WTC11 (cell line): ENCODE results near the gene STX17. TPM values are rescaled to one million over a fixed set of nuclear protein-coding genes. Genes with fewer than 3 reads are reported as not detected.
A peak's percentile ranks its signal among the peaks of the same experiment; 100 is the strongest.

Experiments
- ATAC-seq: fragments of 200-7000 bp; cut with Tn5 transposase; 2 replicates; pipeline ENCODE4 v1.10.0; 2021; ENCODE audit warnings: mild to moderate bottlenecking, moderate library complexity
- CTCF ChIA-PET: fragments of 300-600 bp; sonication (Branson Sonifier 250); formaldehyde crosslinking; loops from one replicate; lab custom pipeline; 2021; ENCODE audit warnings: antibody characterized with exemption; lab: Charles Lee
- POLR2A ChIA-PET: fragments of 350-600 bp; sonication (Branson Sonifier 250); formaldehyde crosslinking; loops from one replicate; lab custom pipeline; 2021; ENCODE audit warnings: antibody characterized with exemption; lab: Charles Lee
- DNase-seq: peaks from one replicate; pipeline ENCODE4 v3.0.0; 2021; ENCODE audit warnings: low spot score
- H3K27ac Mint-ChIP-seq: 2 replicates; pipeline ENCODE4 v1.8.0; 2021; ENCODE audit warnings: mixed read lengths
- H3K27me3 Mint-ChIP-seq: 2 replicates; pipeline ENCODE4 v1.8.0; 2021; ENCODE audit warnings: low read depth, mild to moderate bottlenecking, moderate library complexity, mixed read lengths
- H3K36me3 Mint-ChIP-seq: 2 replicates; pipeline ENCODE4 v1.8.0; 2021; ENCODE audit warnings: mixed read lengths
- H3K4me1 Mint-ChIP-seq: 2 replicates; pipeline ENCODE4 v1.8.0; 2022; ENCODE audit warnings: mixed read lengths
- H3K4me3 Mint-ChIP-seq: 2 replicates; pipeline ENCODE4 v1.8.0; 2021; ENCODE audit warnings: mild to moderate bottlenecking, moderate library complexity, mixed read lengths
- H3K9me3 Mint-ChIP-seq: 2 replicates; pipeline ENCODE4 v1.8.0; 2021; ENCODE audit warnings: mixed read lengths
- ATF2 ChIP-seq: sonication (generic); formaldehyde crosslinking; IDR thresholded peaks from 2 replicates; pipeline ENCODE4 v1.8.1; 2022; ENCODE audit warnings: low read depth, missing genetic modification reagents, borderline replicate concordance
- GRHL2 ChIP-seq: fragments of 250-450 bp; sonication (Bioruptor Pico); IDR thresholded peaks from 2 replicates; pipeline ENCODE4 v1.8.0; 2022; ENCODE audit warnings: mild to moderate bottlenecking, moderate library complexity; ENCODE audit not compliant: insufficient replicate concordance, severe bottlenecking
- NFE2L1 ChIP-seq: sonication (generic); formaldehyde crosslinking; IDR thresholded peaks from 2 replicates; pipeline ENCODE4 v1.8.1; 2023; ENCODE audit warnings: missing genetic modification reagents
- NFYB ChIP-seq: sonication (generic); formaldehyde crosslinking; conservative IDR thresholded peaks from 2 replicates; pipeline ENCODE4 v1.8.0; 2022; ENCODE audit warnings: low read depth, missing genetic modification reagents
- PRRX2 ChIP-seq: fragments of 250-450 bp; sonication (Bioruptor Pico); IDR thresholded peaks from 2 replicates; pipeline ENCODE4 v1.8.0; 2021; ENCODE audit warnings: mild to moderate bottlenecking
- STAT6 ChIP-seq: sonication (generic); formaldehyde crosslinking; conservative IDR thresholded peaks from 2 replicates; pipeline ENCODE4 v1.8.1; 2023; ENCODE audit warnings: mild to moderate bottlenecking, low read depth, missing genetic modification reagents, moderate library complexity
- TEAD1 ChIP-seq: sonication (generic); formaldehyde crosslinking; IDR thresholded peaks from 2 replicates; pipeline ENCODE4 v1.8.0; 2022; ENCODE audit warnings: mild to moderate bottlenecking, missing genetic modification reagents
- ZNF281 ChIP-seq: sonication (generic); formaldehyde crosslinking; IDR thresholded peaks from 2 replicates; pipeline ENCODE4 v1.8.0; 2023; ENCODE audit warnings: mild to moderate bottlenecking, missing genetic modification reagents
- ZNF317 ChIP-seq: sonication (generic); formaldehyde crosslinking; IDR thresholded peaks from 2 replicates; pipeline ENCODE4 v1.8.1; 2023; ENCODE audit warnings: low read depth, mild to moderate bottlenecking, moderate library complexity, missing genetic modification reagents, borderline replicate concordance
- ZSCAN18 ChIP-seq: fragments of 250-450 bp; sonication (Bioruptor Pico); IDR thresholded peaks from 2 replicates; pipeline ENCODE4 v2.1.2; 2022; ENCODE audit warnings: mild to moderate bottlenecking, moderate library complexity
- total RNA-seq: library from RNA; stranded (reverse); gene quantifications from 3 replicates; pipeline ENCODE4 v1.2.3, GENCODE V29; 2021
- TF ChIP-seq, protein P1 (sequence below): sonication (generic); formaldehyde crosslinking; IDR thresholded peaks from 2 replicates; pipeline ENCODE4 v1.8.1; 2023; ENCODE audit warnings: mild to moderate bottlenecking, missing genetic modification reagents
- TF ChIP-seq, protein P2 (sequence below): sonication (generic); formaldehyde crosslinking; IDR thresholded peaks from 2 replicates; pipeline ENCODE4 v1.8.1; 2022; ENCODE audit warnings: mild to moderate bottlenecking, moderate library complexity, missing genetic modification reagents
- TF ChIP-seq, protein P3 (sequence below): fragments of 250-450 bp; sonication (Bioruptor Pico); IDR thresholded peaks from 2 replicates; pipeline ENCODE4 v1.9.0; 2021; ENCODE audit warnings: mild to moderate bottlenecking
- TF ChIP-seq, protein P4 (sequence below): fragments of 250-450 bp; sonication (Bioruptor Pico); IDR thresholded peaks from 2 replicates; pipeline ENCODE4 v1.9.0; 2021; ENCODE audit warnings: mild to moderate bottlenecking, borderline replicate concordance
- TF ChIP-seq, protein P5 (sequence below): sonication (generic); formaldehyde crosslinking; IDR thresholded peaks from 2 replicates; pipeline ENCODE4 v1.8.1; 2022; ENCODE audit warnings: low read depth, mild to moderate bottlenecking, moderate library complexity, missing genetic modification reagents, borderline replicate concordance
- TF ChIP-seq, protein P6 (sequence below): sonication (generic); formaldehyde crosslinking; IDR thresholded peaks from 2 replicates; pipeline ENCODE4 v1.8.1; 2023; ENCODE audit warnings: mild to moderate bottlenecking, missing genetic modification reagents, moderate library complexity

STX17 gene
- total RNA-seq, 1 experiment from 2014 or later, result 22.1 TPM

- Mint-ChIP-seq H3K27me3 (no peaks in the 10 kb centered on the region), H3K4me1 (peaks cover 9% of the 10 kb centered on the region; the same call in 1 of the 2 replicates), H3K9me3 (peaks cover 8% of the 10 kb centered on the region), H3K4me3 (no peak overlapping the region), H3K36me3 (peaks cover 11% of the 10 kb centered on the region), H3K27ac (peak overlapping the region; percentile 59; the same call in 1 of the 2 replicates)
- CTCF ChIA-PET, result interaction anchor here (0.7 to 1.0 kb wide), 2 partner anchors 174 to 326 kb away, joined by 3 to 6 read pairs; no protein-coding TSS in a partner anchor
- ATAC-seq (no peak), DNase-seq (no peak)
- POLR2A ChIA-PET, result interaction anchor here (1.2 kb wide), 1 partner anchor 27 kb away, joined by 3 read pairs; no protein-coding TSS in a partner anchor
- TF ChIP-seq, protein P1, sequence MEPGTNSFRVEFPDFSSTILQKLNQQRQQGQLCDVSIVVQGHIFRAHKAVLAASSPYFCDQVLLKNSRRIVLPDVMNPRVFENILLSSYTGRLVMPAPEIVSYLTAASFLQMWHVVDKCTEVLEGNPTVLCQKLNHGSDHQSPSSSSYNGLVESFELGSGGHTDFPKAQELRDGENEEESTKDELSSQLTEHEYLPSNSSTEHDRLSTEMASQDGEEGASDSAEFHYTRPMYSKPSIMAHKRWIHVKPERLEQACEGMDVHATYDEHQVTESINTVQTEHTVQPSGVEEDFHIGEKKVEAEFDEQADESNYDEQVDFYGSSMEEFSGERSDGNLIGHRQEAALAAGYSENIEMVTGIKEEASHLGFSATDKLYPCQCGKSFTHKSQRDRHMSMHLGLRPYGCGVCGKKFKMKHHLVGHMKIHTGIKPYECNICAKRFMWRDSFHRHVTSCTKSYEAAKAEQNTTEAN, result no peak
- TF ChIP-seq STAT6 (CRISPR knock-in tag) (no peak), NFYB (CRISPR knock-in tag) (no peak), TEAD1 (CRISPR knock-in tag) (no peak), PRRX2 (no peak), GRHL2 (CRISPR knock-in tag) (no peak), ZNF317 (CRISPR knock-in tag) (no peak), NFE2L1 (CRISPR knock-in tag) (no peak), ATF2 (CRISPR knock-in tag) (no peak), ZNF281 (CRISPR knock-in tag) (no peak), ZSCAN18 (CRISPR knock-in tag) (no peak)
- TF ChIP-seq, protein P2, sequence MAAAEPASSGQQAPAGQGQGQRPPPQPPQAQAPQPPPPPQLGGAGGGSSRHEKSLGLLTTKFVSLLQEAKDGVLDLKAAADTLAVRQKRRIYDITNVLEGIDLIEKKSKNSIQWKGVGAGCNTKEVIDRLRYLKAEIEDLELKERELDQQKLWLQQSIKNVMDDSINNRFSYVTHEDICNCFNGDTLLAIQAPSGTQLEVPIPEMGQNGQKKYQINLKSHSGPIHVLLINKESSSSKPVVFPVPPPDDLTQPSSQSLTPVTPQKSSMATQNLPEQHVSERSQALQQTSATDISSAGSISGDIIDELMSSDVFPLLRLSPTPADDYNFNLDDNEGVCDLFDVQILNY (CRISPR knock-in tag), result no peak
- TF ChIP-seq, protein P3, sequence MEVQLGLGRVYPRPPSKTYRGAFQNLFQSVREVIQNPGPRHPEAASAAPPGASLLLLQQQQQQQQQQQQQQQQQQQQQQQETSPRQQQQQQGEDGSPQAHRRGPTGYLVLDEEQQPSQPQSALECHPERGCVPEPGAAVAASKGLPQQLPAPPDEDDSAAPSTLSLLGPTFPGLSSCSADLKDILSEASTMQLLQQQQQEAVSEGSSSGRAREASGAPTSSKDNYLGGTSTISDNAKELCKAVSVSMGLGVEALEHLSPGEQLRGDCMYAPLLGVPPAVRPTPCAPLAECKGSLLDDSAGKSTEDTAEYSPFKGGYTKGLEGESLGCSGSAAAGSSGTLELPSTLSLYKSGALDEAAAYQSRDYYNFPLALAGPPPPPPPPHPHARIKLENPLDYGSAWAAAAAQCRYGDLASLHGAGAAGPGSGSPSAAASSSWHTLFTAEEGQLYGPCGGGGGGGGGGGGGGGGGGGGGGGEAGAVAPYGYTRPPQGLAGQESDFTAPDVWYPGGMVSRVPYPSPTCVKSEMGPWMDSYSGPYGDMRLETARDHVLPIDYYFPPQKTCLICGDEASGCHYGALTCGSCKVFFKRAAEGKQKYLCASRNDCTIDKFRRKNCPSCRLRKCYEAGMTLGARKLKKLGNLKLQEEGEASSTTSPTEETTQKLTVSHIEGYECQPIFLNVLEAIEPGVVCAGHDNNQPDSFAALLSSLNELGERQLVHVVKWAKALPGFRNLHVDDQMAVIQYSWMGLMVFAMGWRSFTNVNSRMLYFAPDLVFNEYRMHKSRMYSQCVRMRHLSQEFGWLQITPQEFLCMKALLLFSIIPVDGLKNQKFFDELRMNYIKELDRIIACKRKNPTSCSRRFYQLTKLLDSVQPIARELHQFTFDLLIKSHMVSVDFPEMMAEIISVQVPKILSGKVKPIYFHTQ, result no peak
- TF ChIP-seq, protein P4, sequence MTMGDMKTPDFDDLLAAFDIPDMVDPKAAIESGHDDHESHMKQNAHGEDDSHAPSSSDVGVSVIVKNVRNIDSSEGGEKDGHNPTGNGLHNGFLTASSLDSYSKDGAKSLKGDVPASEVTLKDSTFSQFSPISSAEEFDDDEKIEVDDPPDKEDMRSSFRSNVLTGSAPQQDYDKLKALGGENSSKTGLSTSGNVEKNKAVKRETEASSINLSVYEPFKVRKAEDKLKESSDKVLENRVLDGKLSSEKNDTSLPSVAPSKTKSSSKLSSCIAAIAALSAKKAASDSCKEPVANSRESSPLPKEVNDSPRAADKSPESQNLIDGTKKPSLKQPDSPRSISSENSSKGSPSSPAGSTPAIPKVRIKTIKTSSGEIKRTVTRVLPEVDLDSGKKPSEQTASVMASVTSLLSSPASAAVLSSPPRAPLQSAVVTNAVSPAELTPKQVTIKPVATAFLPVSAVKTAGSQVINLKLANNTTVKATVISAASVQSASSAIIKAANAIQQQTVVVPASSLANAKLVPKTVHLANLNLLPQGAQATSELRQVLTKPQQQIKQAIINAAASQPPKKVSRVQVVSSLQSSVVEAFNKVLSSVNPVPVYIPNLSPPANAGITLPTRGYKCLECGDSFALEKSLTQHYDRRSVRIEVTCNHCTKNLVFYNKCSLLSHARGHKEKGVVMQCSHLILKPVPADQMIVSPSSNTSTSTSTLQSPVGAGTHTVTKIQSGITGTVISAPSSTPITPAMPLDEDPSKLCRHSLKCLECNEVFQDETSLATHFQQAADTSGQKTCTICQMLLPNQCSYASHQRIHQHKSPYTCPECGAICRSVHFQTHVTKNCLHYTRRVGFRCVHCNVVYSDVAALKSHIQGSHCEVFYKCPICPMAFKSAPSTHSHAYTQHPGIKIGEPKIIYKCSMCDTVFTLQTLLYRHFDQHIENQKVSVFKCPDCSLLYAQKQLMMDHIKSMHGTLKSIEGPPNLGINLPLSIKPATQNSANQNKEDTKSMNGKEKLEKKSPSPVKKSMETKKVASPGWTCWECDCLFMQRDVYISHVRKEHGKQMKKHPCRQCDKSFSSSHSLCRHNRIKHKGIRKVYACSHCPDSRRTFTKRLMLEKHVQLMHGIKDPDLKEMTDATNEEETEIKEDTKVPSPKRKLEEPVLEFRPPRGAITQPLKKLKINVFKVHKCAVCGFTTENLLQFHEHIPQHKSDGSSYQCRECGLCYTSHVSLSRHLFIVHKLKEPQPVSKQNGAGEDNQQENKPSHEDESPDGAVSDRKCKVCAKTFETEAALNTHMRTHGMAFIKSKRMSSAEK (CRISPR knock-in tag), result no peak
- TF ChIP-seq, protein P5, sequence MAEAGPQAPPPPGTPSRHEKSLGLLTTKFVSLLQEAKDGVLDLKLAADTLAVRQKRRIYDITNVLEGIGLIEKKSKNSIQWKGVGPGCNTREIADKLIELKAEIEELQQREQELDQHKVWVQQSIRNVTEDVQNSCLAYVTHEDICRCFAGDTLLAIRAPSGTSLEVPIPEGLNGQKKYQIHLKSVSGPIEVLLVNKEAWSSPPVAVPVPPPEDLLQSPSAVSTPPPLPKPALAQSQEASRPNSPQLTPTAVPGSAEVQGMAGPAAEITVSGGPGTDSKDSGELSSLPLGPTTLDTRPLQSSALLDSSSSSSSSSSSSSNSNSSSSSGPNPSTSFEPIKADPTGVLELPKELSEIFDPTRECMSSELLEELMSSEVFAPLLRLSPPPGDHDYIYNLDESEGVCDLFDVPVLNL (CRISPR knock-in tag), result no peak
- TF ChIP-seq, protein P6, sequence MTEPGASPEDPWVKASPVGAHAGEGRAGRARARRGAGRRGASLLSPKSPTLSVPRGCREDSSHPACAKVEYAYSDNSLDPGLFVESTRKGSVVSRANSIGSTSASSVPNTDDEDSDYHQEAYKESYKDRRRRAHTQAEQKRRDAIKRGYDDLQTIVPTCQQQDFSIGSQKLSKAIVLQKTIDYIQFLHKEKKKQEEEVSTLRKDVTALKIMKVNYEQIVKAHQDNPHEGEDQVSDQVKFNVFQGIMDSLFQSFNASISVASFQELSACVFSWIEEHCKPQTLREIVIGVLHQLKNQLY (CRISPR knock-in tag), result no peak
These were observed 92.4 kb downstream of the STX17 start for GRCh38 chr9:99998866-99999265.
